Stomach smooth muscle (tissue), 2 donors: Measurements from ENCODE around the gene TRHDE.

Source experiments
- H3K27ac ChIP-seq: one replicate; pipeline ENCODE4 v1.7.0; 2013; ENCODE audit warnings: mild to moderate bottlenecking, low read length, inconsistent platforms
- H3K27me3 ChIP-seq, 2 donors: one replicate each; pipeline ENCODE4 v1.7.0; 2013; ENCODE audit warnings: low read length in 2 of 2; ENCODE audit not compliant: insufficient read depth in 2 of 2, control insufficient read depth in 1 of 2
- H3K36me3 ChIP-seq, 2 donors: one replicate each; pipeline ENCODE4 v1.7.0; 2013; ENCODE audit warnings: low read length in 2 of 2; ENCODE audit not compliant: control insufficient read depth in 2 of 2, insufficient read depth in 2 of 2
- H3K4me1 ChIP-seq: one replicate; pipeline ENCODE4 v1.7.0; 2013; ENCODE audit warnings: low read length; ENCODE audit not compliant: control insufficient read depth, insufficient read depth
- H3K4me3 ChIP-seq, 2 donors: one replicate each; pipeline ENCODE4 v1.7.0; 2013; ENCODE audit warnings: low read length in 2 of 2
- H3K9ac ChIP-seq, 2 donors: one replicate each; pipeline ENCODE4 v1.7.0; 2013; ENCODE audit warnings: low read length in 2 of 2, mild to moderate bottlenecking in 1 of 2
- H3K9me3 ChIP-seq, 2 donors: one replicate each; pipeline ENCODE4 v1.7.0; 2013; ENCODE audit warnings: low read length in 2 of 2; ENCODE audit not compliant: control insufficient read depth in 2 of 2
- donor health status: healthy.
- donor health status: Pancreatic carcinoma.

TRHDE gene

GRCh38 chr12:72313806-72314205, 41.6 kb downstream of the TRHDE start:
- H3K36me3 ChIP-seq, result no peaks in the 10 kb centered on the region
- no peaks in the 10 kb centered on the region for H3K9me3 ChIP-seq
- no peak overlapping the region for H3K27ac ChIP-seq

GRCh38 chr12:72315858-72316257, 43.7 kb downstream of the TRHDE start:
- Histone ChIP-seq H3K9ac (no peak overlapping the region), H3K4me1 (no peaks in the 10 kb centered on the region), H3K9me3 (no peaks in the 10 kb centered on the region), H3K4me3 (no peak overlapping the region), H3K27ac (no peak overlapping the region), H3K36me3 (no peaks in the 10 kb centered on the region), H3K27me3 (no peaks in the 10 kb centered on the region)

More at GRCh38 chr12:72313806-72314205, 41.6 kb downstream of the TRHDE start:
- Histone ChIP-seq H3K4me3 (no peak overlapping the region), H3K9ac (no peak overlapping the region), H3K27me3 (no peaks in the 10 kb centered on the region), H3K4me1 (no peaks in the 10 kb centered on the region)

- no peaks in the 10 kb centered on the region for H3K27me3 ChIP-seq
- no peaks in the 10 kb centered on the region for H3K36me3 ChIP-seq
- no peak overlapping the region for H3K9ac ChIP-seq
- no peaks in the 10 kb centered on the region for H3K9me3 ChIP-seq
- H3K4me1 ChIP-seq, result no peaks in the 10 kb centered on the region
- no peak overlapping the region for H3K4me3 ChIP-seq
- H3K27ac ChIP-seq, result no peak overlapping the region
Measured at GRCh38 chr12:72318341-72318740, 46.2 kb downstream of the TRHDE start.

- Histone ChIP-seq H3K4me3 (no peak overlapping the region), H3K4me1 (no peaks in the 10 kb centered on the region), H3K27ac (no peak overlapping the region), H3K9ac (no peak overlapping the region), H3K36me3 (no peaks in the 10 kb centered on the region), H3K9me3 (no peaks in the 10 kb centered on the region), H3K27me3 (no peaks in the 10 kb centered on the region)
Measured at GRCh38 chr12:72323881-72324280, 51.7 kb downstream of the TRHDE start.

GRCh38 chr12:72330301-72330700, 58.1 kb downstream of the TRHDE start:
- Histone ChIP-seq H3K9me3 (no peaks in the 10 kb centered on the region), H3K4me1 (no peaks in the 10 kb centered on the region), H3K9ac (no peak overlapping the region), H3K36me3 (no peaks in the 10 kb centered on the region), H3K27ac (no peak overlapping the region), H3K27me3 (no peaks in the 10 kb centered on the region), H3K4me3 (peak overlapping the region in 1 of 2 donors; percentile 23)

GRCh38 chr12:72330784-72331183, 58.6 kb downstream of the TRHDE start:
- Histone ChIP-seq H3K27ac (no peak overlapping the region), H3K4me3 (no peak overlapping the region), H3K9me3 (no peaks in the 10 kb centered on the region), H3K36me3 (no peaks in the 10 kb centered on the region), H3K4me1 (no peaks in the 10 kb centered on the region), H3K9ac (no peak overlapping the region), H3K27me3 (no peaks in the 10 kb centered on the region)

GRCh38 chr12:72337382-72337781, 65.2 kb downstream of the TRHDE start:
- Histone ChIP-seq H3K27me3 (no peaks in the 10 kb centered on the region), H3K9ac (no peak overlapping the region), H3K9me3 (no peaks in the 10 kb centered on the region), H3K4me3 (no peak overlapping the region), H3K36me3 (no peaks in the 10 kb centered on the region), H3K27ac (no peak overlapping the region), H3K4me1 (no peaks in the 10 kb centered on the region)

- Histone ChIP-seq H3K9ac (no peak overlapping the region), H3K27ac (no peak overlapping the region), H3K36me3 (no peaks in the 10 kb centered on the region), H3K9me3 (no peaks in the 10 kb centered on the region), H3K27me3 (no peaks in the 10 kb centered on the region), H3K4me1 (no peaks in the 10 kb centered on the region), H3K4me3 (no peak overlapping the region)
Measured at GRCh38 chr12:72337946-72338345, 65.8 kb downstream of the TRHDE start.

- Histone ChIP-seq H3K4me3 (no peak overlapping the region), H3K9ac (no peak overlapping the region), H3K36me3 (no peaks in the 10 kb centered on the region), H3K27me3 (no peaks in the 10 kb centered on the region), H3K27ac (no peak overlapping the region), H3K4me1 (no peaks in the 10 kb centered on the region), H3K9me3 (no peaks in the 10 kb centered on the region)
Measured at GRCh38 chr12:72338437-72338836, 66.3 kb downstream of the TRHDE start.

GRCh38 chr12:72346363-72346944, 74.3 kb downstream of the TRHDE start:
- H3K36me3 ChIP-seq, result no peaks in the 10 kb centered on the region
- no peaks in the 10 kb centered on the region for H3K4me1 ChIP-seq
- no peak overlapping the region for H3K27ac ChIP-seq
- no peaks in the 10 kb centered on the region for H3K9me3 ChIP-seq
- H3K9ac ChIP-seq, result no peak overlapping the region
- no peaks in the 10 kb centered on the region for H3K27me3 ChIP-seq
- H3K4me3 ChIP-seq, result no peak overlapping the region

GRCh38 chr12:72349491-72349890, 77.3 kb downstream of the TRHDE start:
- Histone ChIP-seq H3K9ac (no peak overlapping the region), H3K4me1 (no peaks in the 10 kb centered on the region), H3K4me3 (no peak overlapping the region), H3K36me3 (no peaks in the 10 kb centered on the region), H3K27me3 (no peaks in the 10 kb centered on the region), H3K9me3 (no peaks in the 10 kb centered on the region), H3K27ac (no peak overlapping the region)
